NB4 (cell line): Measurements from ENCODE around the gene NYAP2.

Experiments
- DNase-seq: peaks from one replicate; pipeline ENCODE4 v3.0.0; 2010; ENCODE audit warnings: low read depth
- H3K4me3 ChIP-seq: one replicate; pipeline ENCODE4 v1.5.1; 2011; ENCODE audit warnings: mild to moderate bottlenecking, low read depth, low read length, moderate library complexity
- MYC ChIP-seq: IDR thresholded peaks from 2 replicates; pipeline ENCODE4 v1.6.1; 2011; ENCODE audit warnings: low read depth, low read length
- POLR2A ChIP-seq: IDR thresholded peaks from 2 replicates; pipeline ENCODE4 v1.6.1; 2011; ENCODE audit warnings: mild to moderate bottlenecking; ENCODE audit not compliant: insufficient read length; ENCODE audit errors: extremely low read depth
- TF ChIP-seq, protein P1 (sequence below): IDR thresholded peaks from one replicate; pipeline ENCODE4 v1.5.1; 2012; ENCODE audit warnings: low read depth, low read length
- TF ChIP-seq, protein P2 (sequence below): IDR thresholded peaks from 2 replicates; pipeline ENCODE4 v1.6.1; 2011; ENCODE audit warnings: low read depth, low read length

The NYAP2 gene

DNA sequence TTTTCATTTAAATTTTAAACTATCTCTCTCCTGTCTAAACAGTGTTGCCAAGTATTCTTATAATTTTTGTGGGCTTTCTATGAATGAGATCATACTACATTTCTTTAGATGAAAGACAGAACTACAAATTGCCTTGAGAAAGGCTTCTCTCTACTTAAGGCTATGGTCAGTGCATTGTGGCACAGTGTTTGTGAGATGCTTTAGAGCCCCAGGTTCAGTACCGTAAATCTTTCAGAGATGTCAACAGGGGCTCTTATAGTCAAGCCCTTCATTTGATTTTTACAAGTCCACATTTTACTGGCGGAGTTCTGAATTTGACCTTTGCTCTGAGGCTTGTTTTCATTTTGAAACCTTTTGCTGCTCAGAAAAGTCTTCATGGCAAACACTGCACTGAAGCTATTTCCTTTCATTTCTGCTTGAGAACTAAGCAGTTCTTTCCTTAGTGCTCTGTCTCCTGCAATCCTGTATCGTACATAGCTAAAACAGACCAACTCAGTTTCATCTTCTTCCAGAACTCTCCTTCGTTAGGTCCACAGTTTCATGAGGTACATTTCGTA lies 175.2 kb downstream of the NYAP2 start:
- no peak overlapping the region for H3K4me3 ChIP-seq
- TF ChIP-seq MYC (no peak), POLR2A (no peak)
- TF ChIP-seq, protein P1, sequence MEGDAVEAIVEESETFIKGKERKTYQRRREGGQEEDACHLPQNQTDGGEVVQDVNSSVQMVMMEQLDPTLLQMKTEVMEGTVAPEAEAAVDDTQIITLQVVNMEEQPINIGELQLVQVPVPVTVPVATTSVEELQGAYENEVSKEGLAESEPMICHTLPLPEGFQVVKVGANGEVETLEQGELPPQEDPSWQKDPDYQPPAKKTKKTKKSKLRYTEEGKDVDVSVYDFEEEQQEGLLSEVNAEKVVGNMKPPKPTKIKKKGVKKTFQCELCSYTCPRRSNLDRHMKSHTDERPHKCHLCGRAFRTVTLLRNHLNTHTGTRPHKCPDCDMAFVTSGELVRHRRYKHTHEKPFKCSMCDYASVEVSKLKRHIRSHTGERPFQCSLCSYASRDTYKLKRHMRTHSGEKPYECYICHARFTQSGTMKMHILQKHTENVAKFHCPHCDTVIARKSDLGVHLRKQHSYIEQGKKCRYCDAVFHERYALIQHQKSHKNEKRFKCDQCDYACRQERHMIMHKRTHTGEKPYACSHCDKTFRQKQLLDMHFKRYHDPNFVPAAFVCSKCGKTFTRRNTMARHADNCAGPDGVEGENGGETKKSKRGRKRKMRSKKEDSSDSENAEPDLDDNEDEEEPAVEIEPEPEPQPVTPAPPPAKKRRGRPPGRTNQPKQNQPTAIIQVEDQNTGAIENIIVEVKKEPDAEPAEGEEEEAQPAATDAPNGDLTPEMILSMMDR: no peak
- TF ChIP-seq, protein P2, sequence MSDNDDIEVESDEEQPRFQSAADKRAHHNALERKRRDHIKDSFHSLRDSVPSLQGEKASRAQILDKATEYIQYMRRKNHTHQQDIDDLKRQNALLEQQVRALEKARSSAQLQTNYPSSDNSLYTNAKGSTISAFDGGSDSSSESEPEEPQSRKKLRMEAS: no peak
- no peak for DNase-seq

DNA sequence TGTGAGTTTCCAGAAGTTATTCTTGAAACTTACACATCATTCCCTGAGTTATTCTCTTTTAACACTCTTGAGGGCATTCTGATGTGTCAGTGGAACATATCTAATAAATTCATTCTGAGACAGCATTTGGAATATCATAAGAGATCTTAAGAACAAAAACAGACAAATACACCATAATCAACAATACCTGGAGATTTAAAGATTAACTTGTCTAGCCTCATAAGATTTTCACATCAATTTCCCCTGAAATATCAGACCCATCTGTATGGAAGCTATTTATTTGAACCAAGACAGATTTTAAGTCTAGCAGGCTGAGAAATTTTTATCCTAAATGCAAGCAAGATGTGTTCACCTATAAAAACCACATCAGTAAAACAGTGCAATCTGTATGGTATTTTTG lies 181.6 kb downstream of the NYAP2 start:
- H3K4me3 ChIP-seq: no peak overlapping the region
- no peak for TF ChIP-seq POLR2A
- TF ChIP-seq, protein P2: no peak
- TF ChIP-seq, protein P1: no peak
- no peak for TF ChIP-seq MYC
- DNase-seq: no peak

DNA sequence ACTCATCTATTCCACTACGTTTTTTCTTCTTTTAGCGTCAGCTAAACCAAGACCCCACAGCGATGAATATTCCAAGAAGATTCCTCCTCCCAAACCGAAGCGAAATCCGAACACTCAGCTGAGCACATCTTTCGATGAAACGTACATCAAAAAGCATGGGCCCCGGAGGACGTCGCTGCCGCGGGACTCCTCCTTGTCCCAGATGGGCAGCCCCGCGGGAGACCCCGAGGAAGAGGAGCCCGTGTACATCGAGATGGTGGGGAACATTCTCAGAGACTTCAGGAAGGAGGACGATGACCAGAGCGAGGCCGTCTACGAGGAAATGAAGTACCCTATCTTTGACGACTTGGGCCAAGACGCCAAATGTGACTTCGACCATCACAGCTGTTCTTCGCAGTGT lies 182.4 kb downstream of the NYAP2 start:
- TF ChIP-seq POLR2A (no peak), MYC (no peak)
- TF ChIP-seq, protein P1: no peak
- TF ChIP-seq, protein P2: no peak
- no peak for DNase-seq
- no peak overlapping the region for H3K4me3 ChIP-seq

DNA sequence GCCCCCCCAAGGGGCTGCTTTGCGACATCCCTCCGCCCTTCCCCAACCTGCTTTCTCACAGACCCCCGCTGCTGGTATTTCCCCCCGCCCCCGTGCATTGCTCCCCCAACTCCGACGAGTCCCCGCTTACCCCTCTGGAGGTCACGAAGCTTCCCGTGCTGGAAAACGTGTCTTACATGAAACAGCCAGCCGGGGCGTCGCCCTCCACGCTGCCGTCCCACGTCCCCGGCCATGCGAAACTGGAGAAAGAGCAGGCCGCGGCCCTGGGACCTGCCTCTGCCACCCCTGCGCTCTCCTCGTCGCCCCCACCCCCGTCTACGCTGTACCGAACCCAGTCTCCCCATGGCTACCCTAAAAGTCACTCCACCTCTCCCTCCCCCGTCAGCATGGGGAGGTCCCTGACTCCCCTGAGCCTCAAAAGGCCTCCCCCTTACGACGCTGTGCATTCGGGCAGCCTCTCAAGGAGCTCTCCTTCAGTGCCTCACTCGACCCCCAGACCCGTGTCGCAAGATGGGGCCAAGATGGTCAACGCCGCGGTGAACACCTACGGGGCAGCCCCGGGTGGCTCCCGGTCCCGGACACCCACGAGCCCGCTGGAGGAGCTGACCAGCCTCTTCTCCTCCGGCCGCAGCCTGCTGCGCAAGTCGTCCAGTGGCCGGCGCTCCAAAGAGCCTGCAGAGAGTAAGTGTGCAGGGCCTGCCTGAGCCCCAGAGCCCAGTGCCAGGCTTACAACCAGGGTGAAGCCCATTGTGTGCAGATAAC lies 183.0 kb downstream of the NYAP2 start:
- TF ChIP-seq POLR2A: no peak
- TF ChIP-seq, protein P1: no peak
- DNase-seq: no peak
- H3K4me3 ChIP-seq: no peak overlapping the region

DNA sequence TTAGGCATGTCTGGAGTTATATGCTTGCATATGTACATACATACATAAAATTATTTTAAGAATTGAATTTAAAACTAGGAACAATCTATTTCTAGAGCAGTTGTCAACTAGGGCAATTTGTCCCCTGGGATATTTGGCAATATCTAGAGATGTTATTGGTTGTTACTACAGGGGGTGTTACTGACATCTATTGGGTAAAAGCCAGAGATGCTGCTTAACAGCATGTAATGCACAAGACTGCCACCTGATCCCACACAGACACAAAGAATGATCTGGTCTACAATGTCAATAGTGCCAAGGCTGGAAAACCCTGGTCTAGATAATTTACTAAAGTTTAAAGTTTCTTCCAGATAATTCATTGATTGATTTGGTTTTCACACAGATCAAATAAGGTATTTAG lies 185.3 kb downstream of the NYAP2 start:
- H3K4me3 ChIP-seq: no peak overlapping the region
- peak; percentile 22 for DNase-seq
- TF ChIP-seq, protein P2: no peak
- TF ChIP-seq POLR2A (no peak), MYC (no peak)

DNA sequence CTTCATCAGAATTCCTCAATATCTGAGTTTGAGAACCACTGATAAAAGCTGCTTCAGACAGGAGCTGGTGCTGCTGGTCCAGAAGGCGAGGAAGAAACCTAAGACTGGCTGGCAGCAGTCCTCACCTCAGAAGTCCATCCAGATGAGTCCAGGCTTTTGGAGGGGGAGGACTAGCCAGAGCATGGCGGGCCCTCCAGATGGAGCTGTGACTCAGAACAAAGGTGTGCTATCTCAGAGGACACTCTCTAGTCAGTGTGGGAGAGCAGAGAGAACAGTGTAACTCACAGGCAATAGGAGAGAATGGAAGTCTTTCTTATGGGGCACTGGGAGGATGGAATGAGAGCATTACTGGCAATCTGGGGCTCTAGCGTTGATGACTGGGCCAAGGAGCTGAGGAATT lies 191.4 kb downstream of the NYAP2 start:
- no peak for DNase-seq
- no peak for TF ChIP-seq POLR2A
- TF ChIP-seq MYC: no peak
- TF ChIP-seq, protein P2: no peak
- TF ChIP-seq, protein P1: no peak
- no peak overlapping the region for H3K4me3 ChIP-seq
